Posterior vena cava (tissue), 2 donors: ENCODE results near the gene FAM81A. TPM values are rescaled to one million over a fixed set of nuclear protein-coding genes. Genes with fewer than 3 reads are reported as not detected.

Source experiments
- DNase-seq: peaks from one replicate; pipeline ENCODE4 v3.0.0-alpha.2; 2020; ENCODE audit warnings: low spot score
- intact Hi-C, 2 donors: fragments of 100-400 bp; cut with DNase I; formaldehyde crosslinking; loops; one replicate each; pipeline versions ENCODE4 v1.14.1 to v1.14.2; 2022 to 2023
- total RNA-seq, 2 donors: library from RNA; stranded (reverse); fragmentation: NEBNext Ultra II Directional; extraction: Animal tissue kit (Norgen Biotek cat#: 25700); gene quantifications; one replicate each; pipeline ENCODE4 v1.2.1, GENCODE V29; 2021
- donor health status: DM: yes; HTN: yes; CAD: no.
- donor health status: DM: yes; HTN: yes; CAD: no.

Gene FAM81A
- total RNA-seq, 2 donors from 2014 or later, result 0.90 to 1.7 TPM

DNA sequence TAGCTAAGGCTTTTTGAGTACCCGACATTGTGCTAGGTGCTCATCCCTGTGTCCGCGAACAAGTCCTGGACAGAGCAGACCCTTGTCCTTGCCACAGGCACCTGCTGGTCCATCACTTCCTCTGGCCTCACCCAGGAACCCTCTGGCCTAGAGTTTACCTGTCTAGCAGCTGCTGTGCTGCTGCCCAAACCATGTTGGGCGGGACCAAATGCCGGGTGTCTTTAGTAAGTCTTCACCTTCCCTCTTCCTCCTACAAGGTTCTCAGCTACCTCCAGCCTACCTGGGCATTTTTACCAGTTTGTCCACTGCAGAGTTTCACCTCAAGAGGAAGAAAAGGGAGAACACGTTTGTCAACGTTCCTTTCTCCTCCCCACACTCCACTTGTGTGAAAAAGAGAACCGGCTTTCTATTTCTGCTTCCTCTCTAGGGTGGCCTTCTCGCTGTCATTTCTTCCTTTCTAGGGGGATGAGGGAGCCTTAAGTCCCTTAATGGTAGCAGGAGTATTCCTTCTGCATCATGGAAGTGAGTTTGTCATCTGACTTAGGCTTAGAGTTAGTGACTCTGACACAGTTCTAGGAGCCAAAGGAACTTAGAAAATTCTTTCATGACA is 93.2 kb downstream of the FAM81A start:
- no peak for DNase-seq
- intact Hi-C loops, result no loop called here

GRCh38 chr15:59532770-59533379 is 94.9 kb downstream of the FAM81A start:
- no peak for DNase-seq

GRCh38 chr15:59536553-59536952 is 98.6 kb downstream of the FAM81A start:
- DNase-seq, result no peak
- intact Hi-C loops, result no loop called here

More at GRCh38 chr15:59532770-59533379, 94.9 kb downstream of the FAM81A start:
- intact Hi-C loops, result no loop called here

GRCh38 chr15:59537403-59537802 is 99.4 kb downstream of the FAM81A start:
- no peak for DNase-seq
- intact Hi-C loops, result no loop called here

GRCh38 chr15:59538494-59538893 is 100.5 kb downstream of the FAM81A start:
- DNase-seq, result no peak
- intact Hi-C loops, result no loop called here

DNA sequence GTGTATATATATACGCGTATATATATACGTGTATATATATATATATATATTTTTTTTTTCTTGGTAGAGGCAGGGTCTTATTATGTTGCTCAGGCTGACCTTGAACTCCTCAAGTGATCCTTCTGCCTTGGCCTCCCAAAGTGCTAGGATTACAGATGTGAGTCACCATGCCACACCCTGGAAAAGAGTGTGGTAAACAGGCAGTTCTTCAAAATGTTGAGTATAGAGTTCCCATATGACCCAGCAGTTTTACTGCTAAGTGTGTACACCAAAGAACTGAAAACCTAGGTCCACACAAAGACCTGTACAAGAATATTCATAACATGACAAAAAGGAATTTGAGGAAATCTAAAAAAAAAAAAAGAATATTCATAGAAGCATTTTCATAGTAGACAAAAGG is 101.8 kb downstream of the FAM81A start:
- DNase-seq, result no peak
- intact Hi-C loops, result no loop called here

DNA sequence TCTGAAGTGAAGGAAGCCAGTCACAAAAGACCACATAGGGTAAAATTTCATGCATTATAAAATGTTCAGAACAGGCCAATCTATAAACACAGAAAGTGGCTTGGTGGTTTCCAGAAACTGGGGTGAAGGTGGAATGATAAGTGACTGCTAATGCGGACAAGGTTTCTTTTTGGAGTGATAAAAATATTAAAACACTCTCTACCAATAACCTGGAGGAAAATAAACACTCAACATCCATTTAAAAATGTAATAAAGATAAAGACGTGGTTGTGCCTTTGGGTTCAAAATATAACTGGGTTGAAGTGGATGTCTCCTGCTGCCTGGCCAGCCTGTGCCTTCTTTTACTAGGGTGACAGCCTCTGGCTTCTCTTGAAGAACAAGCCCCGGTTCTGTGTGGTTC is 102.7 kb downstream of the FAM81A start:
- no peak for DNase-seq
- intact Hi-C loops, result no loop called here

DNA sequence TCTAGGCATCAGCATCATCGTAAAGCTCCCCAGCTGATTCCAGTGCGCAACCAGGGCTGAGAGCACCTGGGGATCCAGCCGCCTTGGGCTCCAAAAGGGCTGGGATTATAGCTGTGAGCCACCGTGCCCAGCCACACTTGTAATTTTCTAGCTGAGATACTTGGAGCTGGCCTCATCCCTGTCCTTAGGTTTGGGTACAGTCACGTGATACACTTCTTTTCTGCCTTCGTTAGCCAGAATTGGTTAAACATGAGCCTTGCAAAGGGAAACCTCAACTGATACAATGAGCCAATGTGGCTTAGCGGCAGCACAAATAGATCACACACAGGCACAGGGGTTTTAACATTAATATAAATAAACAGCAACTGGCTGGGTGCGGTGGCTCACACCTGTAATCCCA is 103.8 kb downstream of the FAM81A start:
- no peak for DNase-seq
- intact Hi-C loops, result no loop called here

GRCh38 chr15:59543721-59544547 is 105.9 kb downstream of the FAM81A start:
- intact Hi-C loops, result no loop called here
- DNase-seq, result no peak

DNA sequence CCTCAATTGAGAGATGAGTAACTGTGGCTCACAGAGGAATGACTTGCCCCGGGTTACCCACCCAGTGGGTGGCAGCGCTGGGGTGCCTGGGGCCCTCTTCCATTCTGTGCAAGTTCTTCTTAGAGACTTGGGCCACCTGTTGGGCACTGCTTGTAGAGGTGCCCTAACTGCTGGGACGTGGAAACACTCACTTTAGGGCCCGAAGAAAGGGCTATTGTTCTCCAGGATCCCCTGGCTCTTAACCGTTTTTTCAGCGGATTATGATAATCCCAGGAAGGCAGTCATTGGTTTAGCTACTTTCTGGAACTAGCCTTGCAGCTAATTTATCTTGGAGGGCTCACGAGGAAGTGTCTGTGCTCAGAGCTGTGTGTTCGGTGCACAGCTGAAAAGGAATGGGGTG is 107.6 kb downstream of the FAM81A start:
- no peak for DNase-seq
- intact Hi-C loops, result no loop called here

DNA sequence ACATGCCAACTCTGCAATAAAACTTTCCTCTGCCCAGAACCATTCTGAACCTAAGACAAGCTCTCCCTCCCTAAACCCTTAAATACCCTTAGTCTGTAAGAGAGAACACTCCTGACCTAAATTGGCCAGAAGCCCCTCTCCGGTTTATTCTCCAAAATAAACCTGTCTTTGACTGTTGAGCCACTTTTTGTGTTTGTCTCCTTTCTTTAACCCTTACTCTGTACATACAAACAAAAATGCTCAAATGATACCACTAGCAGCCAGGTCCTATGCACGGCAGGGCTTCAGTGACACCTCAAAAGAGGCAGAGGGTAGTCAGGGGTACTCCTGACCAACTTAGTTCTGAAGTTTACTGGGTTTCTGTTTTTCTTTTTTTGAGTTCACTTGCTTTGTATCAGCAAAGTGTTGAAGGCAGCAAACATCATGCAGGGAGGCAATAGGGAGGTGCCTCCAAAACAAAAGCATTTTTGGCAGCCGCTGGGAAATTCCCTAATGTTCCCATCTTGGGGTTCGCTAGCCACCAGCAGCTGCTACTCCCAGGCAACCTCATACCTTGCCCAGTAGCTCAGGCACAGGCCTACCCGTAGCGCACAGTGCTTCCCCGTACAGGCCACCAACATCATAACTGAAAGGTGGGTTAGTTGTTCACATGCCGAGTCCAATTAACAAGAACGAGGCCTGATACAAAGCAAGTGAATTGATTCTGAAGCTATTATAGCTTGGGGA is 110.7 kb downstream of the FAM81A start:
- intact Hi-C loops, result no loop called here
- no peak for DNase-seq

- intact Hi-C loops, result no loop called here
- DNase-seq, result no peak
Measured at GRCh38 chr15:59549301-59550185, 111.6 kb downstream of the FAM81A start.

GRCh38 chr15:59550530-59550929 is 112.5 kb downstream of the FAM81A start:
- intact Hi-C loops, result no loop called here
- DNase-seq, result no peak

- intact Hi-C loops, result no loop called here
- DNase-seq, result no peak
Measured at GRCh38 chr15:59550956-59551355, 113.0 kb downstream of the FAM81A start.

DNA sequence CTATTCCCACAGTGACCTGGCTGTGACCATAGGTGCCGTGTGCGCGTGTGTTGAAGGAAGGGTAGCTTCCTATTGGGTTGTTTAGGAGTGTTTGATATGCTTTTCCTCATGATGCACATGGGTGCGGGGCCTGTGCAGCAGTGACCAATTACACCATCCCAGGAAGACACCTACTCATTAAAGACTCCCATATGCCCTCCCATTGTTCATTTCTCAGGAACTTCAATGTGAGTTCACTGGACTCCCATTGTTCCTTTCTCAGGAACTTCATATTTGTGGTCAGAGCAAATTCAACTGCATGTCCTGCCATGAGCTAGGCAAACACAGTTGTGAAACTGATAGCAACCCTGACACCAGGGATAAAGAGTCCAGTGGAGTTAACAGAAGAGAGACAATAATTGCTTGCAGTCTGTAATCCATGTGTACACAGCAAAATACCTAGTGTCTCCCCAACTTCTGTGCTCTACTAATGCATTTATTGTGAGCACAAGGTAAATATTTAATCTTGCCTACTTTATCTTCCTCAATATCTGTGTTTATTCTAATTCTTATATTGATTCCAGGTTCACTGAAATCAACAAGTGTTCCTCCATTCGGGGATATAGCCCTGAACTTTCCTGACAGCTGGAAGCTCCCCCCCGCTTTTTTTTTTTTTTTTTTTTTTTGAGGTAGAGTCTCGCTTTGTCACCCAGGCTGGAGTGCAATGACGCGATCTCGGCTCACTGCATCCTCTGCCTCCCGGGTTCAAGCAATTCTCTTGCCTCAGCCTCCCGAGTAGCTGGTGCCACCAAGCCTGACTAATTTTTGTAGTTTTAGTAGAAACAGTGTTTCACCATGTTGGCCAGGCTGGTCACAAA is 116.1 kb downstream of the FAM81A start:
- DNase-seq, result no peak
- intact Hi-C loops, result no loop called here

DNA sequence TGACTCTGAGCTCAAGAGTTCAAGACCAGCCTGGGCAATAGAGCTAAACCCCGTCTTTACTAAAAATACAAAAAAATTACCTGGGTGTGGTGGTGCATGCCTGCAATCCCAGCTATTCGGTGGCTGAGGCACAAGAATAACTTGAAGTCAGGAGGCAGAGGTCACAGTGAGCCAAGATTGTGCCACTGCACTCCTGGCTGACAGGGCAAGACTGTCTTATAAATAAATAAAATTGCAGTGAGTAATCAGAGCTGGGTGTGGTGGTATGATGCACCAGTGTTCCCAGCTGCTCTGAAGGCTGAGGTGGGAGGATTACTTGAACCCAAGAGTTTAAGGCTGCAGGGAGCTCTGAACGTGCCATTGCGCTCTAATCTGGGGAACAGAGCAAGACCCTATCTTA is 117.7 kb downstream of the FAM81A start:
- no peak for DNase-seq
- intact Hi-C loops, result no loop called here

DNA sequence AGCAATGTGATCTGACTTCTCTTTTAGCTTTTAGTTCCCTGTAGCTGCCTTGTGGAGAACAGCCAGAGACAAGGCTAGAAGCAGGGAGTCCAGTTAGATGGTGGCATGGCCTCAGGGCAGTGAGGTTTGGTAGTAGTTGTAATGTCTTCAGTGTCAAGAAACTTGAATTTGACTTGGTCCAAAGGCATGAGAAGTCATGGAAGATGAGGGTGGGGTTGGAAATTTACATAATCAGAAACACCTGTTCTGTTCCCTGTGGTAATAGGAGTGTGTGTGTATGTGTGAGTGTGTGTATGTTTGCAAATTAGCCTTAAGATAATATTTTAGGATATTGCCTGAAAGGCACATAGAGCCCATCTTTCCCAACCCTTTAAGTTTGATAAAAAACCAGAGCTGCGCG is 118.4 kb downstream of the FAM81A start:
- no peak for DNase-seq
- intact Hi-C loops, result no loop called here

GRCh38 chr15:59557581-59557980 is 119.6 kb downstream of the FAM81A start:
- intact Hi-C loops, result no loop called here
- DNase-seq, result no peak
